Gastrocnemius medialis (tissue), 4 donors: ENCODE measurements around the gene ZFYVE28. TPM values are rescaled to one million over a fixed set of nuclear protein-coding genes. Genes with fewer than 3 reads are reported as not detected.

Source experiments
- ATAC-seq, 2 donors: fragments of 150-250 bp; one replicate each; pipeline ENCODE4 v1.9.1; 2016
- DNase-seq, 2 donors: peaks; one replicate each; pipeline ENCODE4 v3.0.0-alpha.2; 2019
- H3K27ac ChIP-seq, 4 donors: fragments of 200-600 bp; sonication (generic); 1 replicate in 1 of 4; 2 replicates in 3 of 4; pipeline ENCODE4 v1.5.1; 2016 to 2018; ENCODE audit warnings: mild to moderate bottlenecking in 2 of 4, moderate library complexity in 1 of 4
- H3K27me3 ChIP-seq, 3 donors: fragments of 200-600 bp; sonication (generic) in 2 of 3; 1 replicate in 1 of 3; 2 replicates in 2 of 3; pipeline versions ENCODE4 v1.5.1 to v1.6.0; 2016 to 2019; ENCODE audit warnings: mild to moderate bottlenecking in 1 of 3, moderate library complexity in 1 of 3
- H3K36me3 ChIP-seq, 2 donors: fragments of 200-600 bp; sonication (generic) in 1 of 2; one replicate each; pipeline ENCODE4 v1.5.1; 2017 to 2018
- H3K4me1 ChIP-seq, 2 donors: fragments of 200-600 bp; sonication (generic) in 1 of 2; one replicate each; pipeline ENCODE4 v1.5.1; 2016 to 2017; ENCODE audit warnings: mild to moderate bottlenecking in 2 of 2
- H3K4me3 ChIP-seq, 4 donors: fragments of 200-600 bp; sonication (generic) in 3 of 4; 1 replicate in 1 of 4; 2 replicates in 3 of 4; pipeline ENCODE4 v1.5.1; 2016 to 2019; ENCODE audit warnings: mild to moderate bottlenecking in 2 of 4
- H3K9me3 ChIP-seq, 3 donors: fragments of 200-600 bp; sonication (generic) in 2 of 3; 1 replicate in 1 of 3; 2 replicates in 2 of 3; pipeline ENCODE4 v1.5.1; 2016 to 2019
- POLR2A ChIP-seq, 2 donors: fragments of 450-650 bp; IDR thresholded peaks; one replicate each; pipeline ENCODE4 v1.6.1; 2017; ENCODE audit warnings: antibody characterized with exemption in 2 of 2, mild to moderate bottlenecking in 2 of 2, moderate library complexity in 2 of 2
- in situ Hi-C, 4 donors: fragments of 200-750 bp; cut with MboI; loops; one replicate each; pipeline versions ENCODE4 v1.15.0 to v1.8.0; 2017; ENCODE audit warnings: low sequenced_read_pairs in 4 of 4
- intact Hi-C: fragments of 100-400 bp; cut with DNase I; formaldehyde crosslinking; loops from one replicate; pipeline ENCODE4 v1.15.1; 2023; ENCODE audit warnings: low total_unique reads
- total RNA-seq, 4 donors: library from RNA; depleted of rRNA; stranded (reverse); fragments of >200 nt; gene quantifications; one replicate each; pipeline versions ENCODE4 v1.1.0 to v1.2.3, GENCODE V29; 2016
- TF ChIP-seq, protein P1 (sequence below), 5 experiments: fragments of 450-650 bp in 3 of 5; fragments of 200-600 bp in 2 of 5; sonication (generic) in 2 of 5; IDR thresholded peaks in 4 of 5; conservative IDR thresholded peaks in 1 of 5; 1 replicate in 4 of 5; 2 replicates in 1 of 5; pipeline ENCODE4 v1.5.1; 2016 to 2019; ENCODE audit warnings: antibody characterized with exemption in 5 of 5, mild to moderate bottlenecking in 3 of 5, moderate library complexity in 3 of 5

The ZFYVE28 gene
- total RNA-seq, 4 donors from 2014 or later, result 1.8 to 6.0 (median 3.4) TPM

DNA sequence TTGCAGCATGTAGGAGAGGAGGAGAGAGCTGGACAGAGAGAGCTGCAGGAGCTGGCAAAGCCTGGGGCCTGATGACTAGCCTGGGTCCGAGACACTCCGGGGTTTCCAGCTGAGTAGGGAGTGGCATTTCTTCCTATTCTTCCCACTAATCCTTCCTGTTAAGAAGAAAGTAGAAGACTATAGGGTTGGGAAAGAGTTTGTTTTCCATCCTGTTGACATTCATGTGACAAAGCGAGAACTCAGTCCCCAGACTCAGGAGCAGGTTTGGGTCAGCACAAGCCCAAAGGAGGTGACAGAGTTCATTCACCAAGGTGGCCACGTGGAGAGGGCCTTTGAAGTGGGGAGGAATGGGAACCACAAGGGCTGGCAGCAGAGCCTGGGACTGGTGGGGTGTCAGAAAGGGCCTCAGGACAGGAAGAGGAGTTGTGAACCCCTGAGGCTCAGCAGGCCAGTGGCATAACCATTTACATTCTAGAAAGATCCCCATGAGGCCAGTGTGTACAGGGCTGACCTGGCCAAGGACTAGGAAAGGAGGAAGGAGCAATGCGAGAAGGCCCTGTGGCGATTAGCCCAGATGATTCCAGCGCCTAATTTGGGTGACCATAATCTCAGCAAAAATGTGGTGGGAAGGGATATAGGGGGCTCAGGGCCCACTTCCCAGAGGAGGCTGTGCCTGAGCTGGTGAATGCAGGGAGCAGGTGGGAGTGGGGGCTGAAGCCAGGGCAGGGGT is 173.2 kb downstream of the ZFYVE28 start:
- Histone ChIP-seq H3K27ac (peak overlapping the region; percentile 34 to 52 (median 43)), H3K27me3 (no peaks in the 10 kb centered on the region), H3K36me3 (peaks cover 0 to 18% of the 10 kb centered on the region in 2 donors), H3K9me3 (no peaks in the 10 kb centered on the region), H3K4me3 (no peak overlapping the region), H3K4me1 (peaks cover 10 to 21% of the 10 kb centered on the region in 2 donors)
- intact Hi-C loops (no loop called here), in situ Hi-C loops (loop anchor here in 3 of 4 donors (25.0 kb wide), 2 partner anchors 167 to 717 kb away; partner anchors contain the start of genes CFAP99 (in 2 of the 3), ZFYVE28 (in 2 of the 3), GRK4 (in 1 of the 3) and NOP14 (in 1 of the 3))
- TF ChIP-seq, protein P1, sequence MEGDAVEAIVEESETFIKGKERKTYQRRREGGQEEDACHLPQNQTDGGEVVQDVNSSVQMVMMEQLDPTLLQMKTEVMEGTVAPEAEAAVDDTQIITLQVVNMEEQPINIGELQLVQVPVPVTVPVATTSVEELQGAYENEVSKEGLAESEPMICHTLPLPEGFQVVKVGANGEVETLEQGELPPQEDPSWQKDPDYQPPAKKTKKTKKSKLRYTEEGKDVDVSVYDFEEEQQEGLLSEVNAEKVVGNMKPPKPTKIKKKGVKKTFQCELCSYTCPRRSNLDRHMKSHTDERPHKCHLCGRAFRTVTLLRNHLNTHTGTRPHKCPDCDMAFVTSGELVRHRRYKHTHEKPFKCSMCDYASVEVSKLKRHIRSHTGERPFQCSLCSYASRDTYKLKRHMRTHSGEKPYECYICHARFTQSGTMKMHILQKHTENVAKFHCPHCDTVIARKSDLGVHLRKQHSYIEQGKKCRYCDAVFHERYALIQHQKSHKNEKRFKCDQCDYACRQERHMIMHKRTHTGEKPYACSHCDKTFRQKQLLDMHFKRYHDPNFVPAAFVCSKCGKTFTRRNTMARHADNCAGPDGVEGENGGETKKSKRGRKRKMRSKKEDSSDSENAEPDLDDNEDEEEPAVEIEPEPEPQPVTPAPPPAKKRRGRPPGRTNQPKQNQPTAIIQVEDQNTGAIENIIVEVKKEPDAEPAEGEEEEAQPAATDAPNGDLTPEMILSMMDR (IDR thresholded peaks at IDR 0.05 in 4 of 5, conservative IDR thresholded peaks at IDR 0.05 in 1 of 5), result no peak
- TF ChIP-seq POLR2A (IDR thresholded peaks at IDR 0.05), result no peak
- ATAC-seq (no peak), DNase-seq (peak in 1 of 2 donors; percentile 1)

DNA sequence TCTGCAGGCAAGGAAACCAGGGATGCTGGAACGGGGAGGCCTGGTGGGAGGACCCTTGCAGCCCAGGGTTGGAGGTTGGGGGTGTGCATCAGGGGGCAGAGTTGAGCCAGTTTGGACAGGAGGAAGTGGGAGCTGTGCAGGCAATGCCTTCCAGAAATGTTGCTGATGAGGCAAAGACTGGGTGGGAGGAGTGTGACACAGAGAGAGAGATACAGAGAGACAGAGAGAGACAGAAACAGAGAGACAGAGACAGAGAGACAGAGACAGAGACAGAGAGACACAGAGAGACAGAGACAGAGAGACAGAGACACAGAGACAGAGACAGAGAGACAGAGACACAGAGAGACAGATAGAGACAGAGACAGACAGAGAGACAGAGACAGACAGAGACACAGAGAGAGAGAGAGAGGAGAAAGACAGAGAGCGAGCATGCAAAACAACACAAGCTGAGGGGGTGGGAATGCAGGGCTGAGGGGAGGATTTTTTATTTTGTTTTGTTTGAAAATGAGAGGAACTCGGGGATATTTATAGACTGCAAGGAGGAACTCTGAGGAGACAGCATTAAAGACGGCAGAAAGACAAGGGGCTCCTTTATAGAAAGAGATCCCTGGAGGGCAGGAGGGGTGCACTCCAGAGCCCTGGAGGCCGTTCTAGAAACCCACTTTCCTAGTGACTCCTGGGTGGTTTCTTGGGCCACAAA is 174.6 kb downstream of the ZFYVE28 start:
- TF ChIP-seq, protein P1 (IDR thresholded peaks at IDR 0.05 in 4 of 5, conservative IDR thresholded peaks at IDR 0.05 in 1 of 5), result peak in 2 of 5 experiments; percentile 19 to 44
- no peak for TF ChIP-seq POLR2A (IDR thresholded peaks at IDR 0.05)
- Histone ChIP-seq H3K4me1 (peaks cover 24 to 35% of the 10 kb centered on the region in 2 donors), H3K27me3 (no peaks in the 10 kb centered on the region), H3K4me3 (no peak overlapping the region), H3K9me3 (no peaks in the 10 kb centered on the region), H3K27ac (peak overlapping the region in 3 of 4 donors; percentile 16 to 52 (median 24)), H3K36me3 (peaks cover 0 to 10% of the 10 kb centered on the region in 2 donors)
- ATAC-seq, result peak in 1 of 2 donors; percentile 21
- intact Hi-C loops, result loop anchor here (2.0 to 5.0 kb wide), 2 partner anchors 219 to 718 kb away; partner anchors contain the start of genes GRK4 and NOP14
- in situ Hi-C loops, result loop anchor here in 3 of 4 donors (25.0 kb wide), 2 partner anchors 168 to 718 kb away; partner anchors contain the start of genes CFAP99 (in 2 of the 3), ZFYVE28 (in 2 of the 3), GRK4 (in 1 of the 3) and NOP14 (in 1 of the 3)
- peak in 1 of 2 donors; percentile 32 for DNase-seq

DNA sequence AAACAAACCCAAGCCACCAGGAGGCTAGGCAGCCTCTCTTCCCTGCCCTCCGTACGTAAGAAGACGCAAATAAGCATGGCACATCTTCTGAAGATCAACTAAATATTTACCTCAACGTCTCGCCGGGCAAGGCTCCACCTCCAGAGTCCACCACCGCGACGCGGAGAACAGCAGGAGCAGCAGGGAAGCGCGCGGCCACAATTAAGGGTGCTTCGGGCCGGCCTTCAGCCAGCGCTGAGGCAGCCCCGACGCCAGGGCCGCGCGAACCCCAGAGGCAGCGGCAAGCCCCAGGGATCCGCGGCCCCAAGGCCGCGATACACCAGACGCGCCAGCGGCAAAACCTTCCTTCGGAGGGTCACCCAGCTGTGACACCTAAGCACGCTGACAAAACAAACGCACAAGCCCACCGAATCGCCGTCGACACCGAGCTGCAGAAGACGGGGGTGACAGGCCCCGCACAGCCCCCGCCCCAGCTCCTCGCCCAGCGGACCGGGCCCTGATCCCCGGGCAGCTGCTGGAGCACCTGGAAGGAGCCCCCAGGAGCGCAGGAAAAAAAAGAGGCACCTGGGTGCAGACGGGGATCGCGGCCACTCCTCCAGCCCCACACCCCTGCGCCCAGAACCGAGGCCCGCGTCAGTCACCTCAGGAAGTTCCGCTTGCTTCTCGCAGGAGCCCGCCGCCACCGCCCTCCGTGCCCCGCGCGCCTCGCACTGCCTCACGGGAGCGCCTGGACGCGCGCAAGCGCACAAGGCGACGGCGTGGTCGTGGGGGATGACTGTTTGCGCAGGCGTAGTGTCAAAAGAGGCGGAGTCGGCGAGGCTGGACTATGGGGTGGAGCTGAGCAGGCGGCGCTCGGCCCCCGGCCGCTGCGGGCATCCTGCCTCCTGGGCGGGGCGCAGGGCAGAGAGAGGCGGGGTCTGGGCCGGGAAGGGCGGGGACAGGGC is 176.8 kb downstream of the ZFYVE28 start, which contains the start of the genes HAUS3 and POLN:
HAUS3 (minus strand) TSS at position 712 of the 944 bp plus-strand sequence. CDS start 1,175 bp downstream, outside the sequence.
POLN (minus strand) TSS at position 712 of the 944 bp plus-strand sequence. CDS start 12,890 bp downstream, outside the sequence.
- peak; percentile 97 to 98 for ATAC-seq
- peak; percentile 96 to 97 for DNase-seq
- TF ChIP-seq, protein P1 (IDR thresholded peaks at IDR 0.05 in 4 of 5, conservative IDR thresholded peaks at IDR 0.05 in 1 of 5), result no peak
- TF ChIP-seq POLR2A (IDR thresholded peaks at IDR 0.05), result peak; percentile 74 to 86
- H3K4me1 ChIP-seq, result peaks cover 34 to 39% of the 10 kb centered on the region in 2 donors
- H3K27ac ChIP-seq, result peak within 1 kb of the TSS; percentile 75 to 86 (median 82)
- no peaks in the 10 kb centered on the region for H3K9me3 ChIP-seq
- H3K4me3 ChIP-seq, result peak within 1 kb of the TSS; percentile 88 to 98 (median 92)
- in situ Hi-C loops (loop anchor here in 3 of 4 donors (25.0 kb wide), 2 partner anchors 171 to 721 kb away; partner anchors contain the start of genes CFAP99 (in 2 of the 3), ZFYVE28 (in 2 of the 3), GRK4 (in 1 of the 3) and NOP14 (in 1 of the 3)), intact Hi-C loops (loop anchor here (1.0 to 5.0 kb wide), 3 partner anchors 21 to 721 kb away; partner anchors contain the start of genes GRK4, MXD4 and NOP14)
- H3K36me3 ChIP-seq, result peaks cover 0 to 18% of the 10 kb centered on the region in 2 donors
- H3K27me3 ChIP-seq, result no peaks in the 10 kb centered on the region
